Type B pancreatic cell (in vitro differentiated cells): ENCODE measurements around the gene TTLL4. TPM values are rescaled to one million over a fixed set of nuclear protein-coding genes. Genes with fewer than 3 reads are reported as not detected.
A peak's percentile ranks its signal among the peaks of the same experiment; 100 is the strongest.

Experiments
- DNase-seq: peaks from one replicate; pipeline ENCODE4 v3.0.0; 2021; ENCODE audit warnings: mixed read lengths; ENCODE audit not compliant: unreplicated experiment; ENCODE audit errors: extremely low spot score
- H3K27ac Mint-ChIP-seq: 2 replicates; pipeline ENCODE4 v1.8.0; 2021; ENCODE audit warnings: mild to moderate bottlenecking, mixed read lengths
- H3K27me3 Mint-ChIP-seq: 2 replicates; pipeline ENCODE4 v1.8.0; 2021; ENCODE audit warnings: mixed read lengths
- H3K36me3 Mint-ChIP-seq: 2 replicates; pipeline ENCODE4 v1.8.0; 2021; ENCODE audit warnings: mixed read lengths
- H3K4me1 Mint-ChIP-seq: one replicate; pipeline ENCODE4 v1.8.0; 2021; ENCODE audit warnings: mixed read lengths; ENCODE audit not compliant: unreplicated experiment
- H3K4me3 Mint-ChIP-seq: 2 replicates; pipeline ENCODE4 v1.8.0; 2021; ENCODE audit warnings: mild to moderate bottlenecking, mixed read lengths
- H3K9me3 Mint-ChIP-seq: 2 replicates; pipeline ENCODE4 v1.8.0; 2021; ENCODE audit warnings: mixed read lengths
- total RNA-seq: library from RNA; stranded (reverse); gene quantifications from 2 replicates; pipeline ENCODE4 v1.2.1, GENCODE V29; 2021; ENCODE audit warnings: low replicate concordance
- TF ChIP-seq, protein P1 (sequence below): fragments of 200-600 bp; sonication (generic); conservative IDR thresholded peaks from 2 replicates; pipeline ENCODE4 v1.5.0; 2021; ENCODE audit warnings: antibody characterized with exemption, mild to moderate bottlenecking

The TTLL4 gene
- total RNA-seq, 1 donor from 2014 or later: 79.8 TPM

DNA sequence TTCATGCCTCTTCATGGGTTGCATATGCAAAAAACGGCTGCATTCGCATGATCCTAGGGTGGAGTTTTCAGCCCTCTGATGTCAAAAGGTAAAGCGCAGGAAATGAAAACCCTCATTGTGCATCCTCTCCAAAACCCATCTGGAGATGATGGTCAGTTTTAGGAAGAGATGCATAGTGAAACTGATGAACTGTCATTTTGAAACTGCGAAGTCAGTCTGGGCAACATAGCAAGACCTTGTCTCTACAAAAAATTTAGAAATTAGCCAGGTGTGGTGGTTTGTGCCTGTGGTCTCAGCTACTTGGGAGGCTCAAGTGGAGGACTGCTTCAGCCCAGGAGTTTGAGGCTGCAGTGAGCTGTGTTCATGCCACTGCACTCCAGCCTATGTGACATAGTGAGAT, 2.5 kb upstream of the TTLL4 start:
- TF ChIP-seq, protein P1, sequence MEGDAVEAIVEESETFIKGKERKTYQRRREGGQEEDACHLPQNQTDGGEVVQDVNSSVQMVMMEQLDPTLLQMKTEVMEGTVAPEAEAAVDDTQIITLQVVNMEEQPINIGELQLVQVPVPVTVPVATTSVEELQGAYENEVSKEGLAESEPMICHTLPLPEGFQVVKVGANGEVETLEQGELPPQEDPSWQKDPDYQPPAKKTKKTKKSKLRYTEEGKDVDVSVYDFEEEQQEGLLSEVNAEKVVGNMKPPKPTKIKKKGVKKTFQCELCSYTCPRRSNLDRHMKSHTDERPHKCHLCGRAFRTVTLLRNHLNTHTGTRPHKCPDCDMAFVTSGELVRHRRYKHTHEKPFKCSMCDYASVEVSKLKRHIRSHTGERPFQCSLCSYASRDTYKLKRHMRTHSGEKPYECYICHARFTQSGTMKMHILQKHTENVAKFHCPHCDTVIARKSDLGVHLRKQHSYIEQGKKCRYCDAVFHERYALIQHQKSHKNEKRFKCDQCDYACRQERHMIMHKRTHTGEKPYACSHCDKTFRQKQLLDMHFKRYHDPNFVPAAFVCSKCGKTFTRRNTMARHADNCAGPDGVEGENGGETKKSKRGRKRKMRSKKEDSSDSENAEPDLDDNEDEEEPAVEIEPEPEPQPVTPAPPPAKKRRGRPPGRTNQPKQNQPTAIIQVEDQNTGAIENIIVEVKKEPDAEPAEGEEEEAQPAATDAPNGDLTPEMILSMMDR: no peak
- Mint-ChIP-seq H3K4me3 (no peak overlapping the region), H3K27ac (no peak overlapping the region), H3K36me3 (no peaks in the 10 kb centered on the region), H3K27me3 (no peaks in the 10 kb centered on the region), H3K4me1 (peaks cover 5% of the 10 kb centered on the region), H3K9me3 (no peaks in the 10 kb centered on the region)
- no peak for DNase-seq

DNA sequence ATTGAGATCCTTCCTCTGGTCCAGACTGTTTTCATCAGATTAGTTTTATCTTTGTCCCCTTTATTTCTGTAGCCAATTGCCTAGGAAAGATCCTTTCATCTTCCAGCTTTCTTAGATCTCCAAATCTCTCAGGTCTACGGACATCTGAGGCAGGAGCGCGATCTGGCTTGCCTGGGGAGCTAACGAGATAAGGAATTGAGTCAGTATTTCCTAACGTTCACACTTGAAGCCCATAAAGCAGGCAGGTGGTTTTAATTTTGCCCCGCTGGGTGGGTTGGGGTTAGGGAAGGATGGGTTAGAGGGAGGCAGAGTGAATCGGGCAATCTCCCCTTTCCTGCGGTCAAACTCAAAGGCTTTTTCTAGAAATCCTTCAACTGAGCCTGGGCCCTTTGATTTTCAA, 727 bp upstream of the TTLL4 start:
- DNase-seq: no peak
- H3K27me3 Mint-ChIP-seq: no peaks in the 10 kb centered on the region
- H3K9me3 Mint-ChIP-seq: no peaks in the 10 kb centered on the region
- H3K27ac Mint-ChIP-seq: no peak overlapping the region
- peaks cover 6% of the 10 kb centered on the region for H3K36me3 Mint-ChIP-seq
- peaks cover 12% of the 10 kb centered on the region for H3K4me1 Mint-ChIP-seq
- H3K4me3 Mint-ChIP-seq: peak overlapping the region; percentile 97
- TF ChIP-seq, protein P1: no peak

DNA sequence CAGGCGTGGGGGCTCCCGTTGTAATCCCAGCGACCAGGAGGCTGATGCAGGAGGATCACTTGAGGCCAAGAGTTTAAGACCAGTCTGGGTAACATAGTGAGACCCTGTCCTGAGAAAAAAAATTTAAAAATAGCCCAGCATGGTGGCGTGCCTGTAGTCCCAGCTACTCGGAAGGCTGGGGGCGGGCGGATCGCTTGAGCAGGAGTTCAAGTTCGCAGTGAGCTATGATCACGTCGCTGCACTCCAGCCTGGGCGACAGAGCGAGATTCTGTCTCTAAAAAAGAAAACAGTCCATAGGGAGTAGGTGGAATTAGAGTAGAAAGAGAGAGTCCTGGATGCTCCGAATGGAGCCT, 325 bp upstream of the TTLL4 start:
- Mint-ChIP-seq H3K9me3 (no peaks in the 10 kb centered on the region), H3K27me3 (no peaks in the 10 kb centered on the region), H3K27ac (peak overlapping the region; percentile 38), H3K4me1 (peaks cover 12% of the 10 kb centered on the region), H3K4me3 (peak overlapping the region; percentile 97), H3K36me3 (peaks cover 10% of the 10 kb centered on the region)
- DNase-seq: no peak
- TF ChIP-seq, protein P1: no peak

DNA sequence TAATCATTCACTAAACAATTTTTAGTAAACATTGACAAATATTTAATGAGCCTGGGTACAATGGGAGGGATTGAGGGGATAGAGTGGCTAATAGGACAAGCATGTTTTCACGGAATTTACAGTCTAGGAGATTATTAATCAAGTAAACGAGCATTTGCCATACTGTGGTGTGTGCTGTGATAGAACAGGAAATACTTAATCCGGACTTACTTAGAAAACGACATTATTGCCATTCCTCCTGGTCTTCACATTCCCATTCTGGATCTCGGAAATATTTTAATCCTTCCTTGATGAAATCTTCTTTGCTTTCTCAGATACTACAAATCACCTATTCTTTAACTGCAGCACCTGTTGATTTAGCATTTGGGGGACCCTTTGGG, 905 bp downstream of the TTLL4 start:
- peaks cover 16% of the 10 kb centered on the region for H3K36me3 Mint-ChIP-seq
- H3K4me1 Mint-ChIP-seq: peaks cover 12% of the 10 kb centered on the region
- no peak for DNase-seq
- H3K9me3 Mint-ChIP-seq: no peaks in the 10 kb centered on the region
- TF ChIP-seq, protein P1: no peak
- H3K4me3 Mint-ChIP-seq: peak overlapping the region; percentile 97
- H3K27ac Mint-ChIP-seq: peak overlapping the region; percentile 91
- no peaks in the 10 kb centered on the region for H3K27me3 Mint-ChIP-seq

DNA sequence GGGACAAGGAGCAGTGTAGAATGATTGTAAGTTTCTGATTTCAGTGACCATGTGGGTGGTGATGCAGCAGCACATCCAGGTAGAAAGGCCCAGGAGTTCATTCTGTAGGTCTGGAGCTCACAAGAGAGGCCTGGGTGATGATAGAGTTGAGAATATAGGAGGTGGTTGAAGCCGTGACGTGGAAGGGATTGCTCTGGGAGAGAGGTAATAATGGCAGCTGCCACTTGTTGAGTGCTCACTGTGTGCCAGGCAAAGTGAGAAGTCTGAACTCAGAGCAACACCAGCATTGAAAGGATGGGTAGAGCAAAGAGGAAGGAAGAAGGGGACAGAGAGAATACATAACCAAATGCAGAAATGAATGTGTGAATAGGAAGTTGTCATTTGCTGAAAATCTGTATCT, 3.3 kb downstream of the TTLL4 start:
- peaks cover 21% of the 10 kb centered on the region for H3K36me3 Mint-ChIP-seq
- H3K27me3 Mint-ChIP-seq: no peaks in the 10 kb centered on the region
- H3K9me3 Mint-ChIP-seq: no peaks in the 10 kb centered on the region
- peaks cover 13% of the 10 kb centered on the region for H3K4me1 Mint-ChIP-seq
- TF ChIP-seq, protein P1: no peak
- no peak for DNase-seq
- H3K4me3 Mint-ChIP-seq: peak overlapping the region; percentile 2
- no peak overlapping the region for H3K27ac Mint-ChIP-seq

DNA sequence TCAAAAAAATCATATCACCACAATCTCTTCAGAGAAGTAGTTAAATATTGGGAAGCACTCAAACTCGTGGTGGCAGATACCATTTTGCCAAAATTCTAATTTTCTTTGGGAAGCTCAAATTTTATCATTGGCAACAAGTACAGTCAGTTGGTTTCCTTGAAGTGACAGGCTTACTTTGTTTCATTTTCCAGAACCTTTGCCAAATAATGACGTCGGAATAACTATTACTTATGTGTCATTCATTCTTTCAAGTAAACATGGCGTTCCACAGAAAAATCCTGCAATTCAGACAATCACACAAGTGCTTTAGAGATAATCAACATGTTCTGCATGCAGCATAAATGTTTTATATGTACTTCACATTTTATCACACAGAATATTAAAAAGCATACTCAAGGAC, 5.4 kb downstream of the TTLL4 start:
- H3K9me3 Mint-ChIP-seq: no peaks in the 10 kb centered on the region
- TF ChIP-seq, protein P1: no peak
- DNase-seq: no peak
- H3K4me3 Mint-ChIP-seq: peak overlapping the region; percentile 6
- peaks cover 24% of the 10 kb centered on the region for H3K4me1 Mint-ChIP-seq
- H3K27me3 Mint-ChIP-seq: no peaks in the 10 kb centered on the region
- H3K27ac Mint-ChIP-seq: no peak overlapping the region
- H3K36me3 Mint-ChIP-seq: peaks cover 32% of the 10 kb centered on the region
